LNCaP clone FGC (cell line): Measurements from ENCODE around the gene MESP1.
A peak's percentile ranks its signal among the peaks of the same experiment; 100 is the strongest.

Experiments used
- DNase-seq: peaks from one replicate; pipeline ENCODE4 v3.0.0-alpha.2; 2011; ENCODE audit warnings: low read depth
- H3K4me3 ChIP-seq: 2 replicates; pipeline ENCODE4 v1.5.1; 2011; ENCODE audit warnings: mild to moderate bottlenecking, low read depth, low read length, control low read depth
- CTCF ChIP-seq: IDR thresholded peaks from 2 replicates; pipeline ENCODE4 v1.5.1; 2012; ENCODE audit warnings: mild to moderate bottlenecking; ENCODE audit not compliant: control insufficient read depth, insufficient read depth; ENCODE audit errors: extremely low read depth

Gene MESP1

GRCh38 chr15:89745131-89745530 lies 5.9 kb downstream of the MESP1 start:
- no peak overlapping the region for H3K4me3 ChIP-seq
- DNase-seq = no peak
- TF ChIP-seq CTCF = no peak

- no peak overlapping the region for H3K4me3 ChIP-seq
- DNase-seq = no peak
- no peak for TF ChIP-seq CTCF
These were observed 7.5 kb downstream of the MESP1 start for GRCh38 chr15:89743594-89743993.

- DNase-seq = no peak
- TF ChIP-seq CTCF = no peak
- no peak overlapping the region for H3K4me3 ChIP-seq
These were observed 8.0 kb downstream of the MESP1 start for GRCh38 chr15:89743011-89743410.

GRCh38 chr15:89740137-89740536 lies 10.9 kb downstream of the MESP1 start:
- no peak overlapping the region for H3K4me3 ChIP-seq
- DNase-seq = peak; percentile 39
- TF ChIP-seq CTCF = peak; percentile 86

- TF ChIP-seq CTCF = no peak
These were observed 15.3 kb downstream of the MESP1 start for GRCh38 chr15:89735773-89736172.

GRCh38 chr15:89732451-89733172 lies 18.4 kb downstream of the MESP1 start:
- no peak overlapping the region for H3K4me3 ChIP-seq
- no peak for TF ChIP-seq CTCF
- no peak for DNase-seq

More at GRCh38 chr15:89735773-89736172, 15.3 kb downstream of the MESP1 start:
- H3K4me3 ChIP-seq = no peak overlapping the region
- no peak for DNase-seq

- no peak for TF ChIP-seq CTCF
- H3K4me3 ChIP-seq = no peak overlapping the region
- DNase-seq = no peak
These were observed 19.8 kb downstream of the MESP1 start for GRCh38 chr15:89731275-89731674.
